WTC11 (cell line): Measurements from ENCODE around the gene TLE3. TPM values are rescaled to one million over a fixed set of nuclear protein-coding genes. Genes with fewer than 3 reads are reported as not detected.

Experiments used
- ATAC-seq: fragments of 200-7000 bp; cut with Tn5 transposase; 2 replicates; pipeline ENCODE4 v1.10.0; 2021; ENCODE audit warnings: mild to moderate bottlenecking, moderate library complexity
- CTCF ChIA-PET: fragments of 300-600 bp; sonication (Branson Sonifier 250); formaldehyde crosslinking; loops from one replicate; lab custom pipeline; 2021; ENCODE audit warnings: antibody characterized with exemption; lab: Charles Lee
- POLR2A ChIA-PET: fragments of 350-600 bp; sonication (Branson Sonifier 250); formaldehyde crosslinking; loops from one replicate; lab custom pipeline; 2021; ENCODE audit warnings: antibody characterized with exemption; lab: Charles Lee
- DNase-seq: peaks from one replicate; pipeline ENCODE4 v3.0.0; 2021; ENCODE audit warnings: low spot score
- H3K27ac Mint-ChIP-seq: 2 replicates; pipeline ENCODE4 v1.8.0; 2021; ENCODE audit warnings: mixed read lengths
- H3K27me3 Mint-ChIP-seq: 2 replicates; pipeline ENCODE4 v1.8.0; 2021; ENCODE audit warnings: low read depth, mild to moderate bottlenecking, moderate library complexity, mixed read lengths
- H3K36me3 Mint-ChIP-seq: 2 replicates; pipeline ENCODE4 v1.8.0; 2021; ENCODE audit warnings: mixed read lengths
- H3K4me1 Mint-ChIP-seq: 2 replicates; pipeline ENCODE4 v1.8.0; 2022; ENCODE audit warnings: mixed read lengths
- H3K4me3 Mint-ChIP-seq: 2 replicates; pipeline ENCODE4 v1.8.0; 2021; ENCODE audit warnings: mild to moderate bottlenecking, moderate library complexity, mixed read lengths
- H3K9me3 Mint-ChIP-seq: 2 replicates; pipeline ENCODE4 v1.8.0; 2021; ENCODE audit warnings: mixed read lengths
- AR ChIP-seq: fragments of 250-450 bp; sonication (Bioruptor Pico); IDR thresholded peaks from 2 replicates; pipeline ENCODE4 v1.9.0; 2021; ENCODE audit warnings: mild to moderate bottlenecking
- ATF1 ChIP-seq: sonication (generic); formaldehyde crosslinking; IDR thresholded peaks from 2 replicates; pipeline ENCODE4 v1.8.1; 2023; ENCODE audit warnings: mild to moderate bottlenecking, moderate library complexity, missing genetic modification reagents
- CTCF ChIP-seq: fragments of 200-600 bp; IDR thresholded peaks from 2 replicates; pipeline ENCODE4 v1.8.0; 2022; ENCODE audit warnings: antibody characterized with exemption
- ELF4 ChIP-seq: sonication (generic); formaldehyde crosslinking; IDR thresholded peaks from 2 replicates; pipeline ENCODE4 v1.8.1; 2022; ENCODE audit warnings: low read depth, mild to moderate bottlenecking, moderate library complexity, missing genetic modification reagents
- FOXK1 ChIP-seq: sonication (generic); formaldehyde crosslinking; IDR thresholded peaks from 2 replicates; pipeline ENCODE4 v1.8.0; 2022; ENCODE audit warnings: mild to moderate bottlenecking, moderate library complexity, missing genetic modification reagents
- MLX ChIP-seq: sonication (generic); formaldehyde crosslinking; IDR thresholded peaks from 2 replicates; pipeline ENCODE4 v1.8.1; 2023; ENCODE audit warnings: mild to moderate bottlenecking, missing genetic modification reagents, moderate library complexity
- MXD4 ChIP-seq: fragments of 250-450 bp; sonication (Bioruptor Pico); IDR thresholded peaks from 2 replicates; pipeline ENCODE4 v1.8.0; 2021; ENCODE audit warnings: mild to moderate bottlenecking, moderate library complexity, borderline replicate concordance
- SP1 ChIP-seq: sonication (generic); formaldehyde crosslinking; conservative IDR thresholded peaks from 2 replicates; pipeline ENCODE4 v1.8.1; 2022; ENCODE audit warnings: missing genetic modification reagents
- TEAD1 ChIP-seq: sonication (generic); formaldehyde crosslinking; IDR thresholded peaks from 2 replicates; pipeline ENCODE4 v1.8.0; 2022; ENCODE audit warnings: mild to moderate bottlenecking, missing genetic modification reagents
- ZNF121 ChIP-seq: sonication (generic); formaldehyde crosslinking; IDR thresholded peaks from 2 replicates; pipeline ENCODE4 v1.8.0; 2023; ENCODE audit warnings: missing genetic modification reagents
- ZNF423 ChIP-seq: fragments of 250-450 bp; sonication (Bioruptor Pico); IDR thresholded peaks from 2 replicates; pipeline ENCODE4 v2.1.2; 2022; ENCODE audit warnings: mild to moderate bottlenecking, moderate library complexity
- total RNA-seq: library from RNA; stranded (reverse); gene quantifications from 3 replicates; pipeline ENCODE4 v1.2.3, GENCODE V29; 2021
- TF ChIP-seq, protein P1 (sequence below): fragments of 250-450 bp; sonication (Bioruptor Pico); IDR thresholded peaks from 2 replicates; pipeline ENCODE4 v2.1.2; 2022; ENCODE audit warnings: mild to moderate bottlenecking, moderate library complexity
- TF ChIP-seq, protein P2 (sequence below): sonication (generic); formaldehyde crosslinking; IDR thresholded peaks from 2 replicates; pipeline ENCODE4 v1.8.0; 2022; ENCODE audit warnings: mild to moderate bottlenecking, missing genetic modification reagents
- TF ChIP-seq, protein P3 (sequence below): sonication (generic); formaldehyde crosslinking; IDR thresholded peaks from 2 replicates; pipeline ENCODE4 v1.8.1; 2022; ENCODE audit warnings: low read depth, mild to moderate bottlenecking, moderate library complexity, missing genetic modification reagents, borderline replicate concordance

Gene TLE3
- total RNA-seq, 1 experiment from 2014 or later: 78.7 TPM

DNA sequence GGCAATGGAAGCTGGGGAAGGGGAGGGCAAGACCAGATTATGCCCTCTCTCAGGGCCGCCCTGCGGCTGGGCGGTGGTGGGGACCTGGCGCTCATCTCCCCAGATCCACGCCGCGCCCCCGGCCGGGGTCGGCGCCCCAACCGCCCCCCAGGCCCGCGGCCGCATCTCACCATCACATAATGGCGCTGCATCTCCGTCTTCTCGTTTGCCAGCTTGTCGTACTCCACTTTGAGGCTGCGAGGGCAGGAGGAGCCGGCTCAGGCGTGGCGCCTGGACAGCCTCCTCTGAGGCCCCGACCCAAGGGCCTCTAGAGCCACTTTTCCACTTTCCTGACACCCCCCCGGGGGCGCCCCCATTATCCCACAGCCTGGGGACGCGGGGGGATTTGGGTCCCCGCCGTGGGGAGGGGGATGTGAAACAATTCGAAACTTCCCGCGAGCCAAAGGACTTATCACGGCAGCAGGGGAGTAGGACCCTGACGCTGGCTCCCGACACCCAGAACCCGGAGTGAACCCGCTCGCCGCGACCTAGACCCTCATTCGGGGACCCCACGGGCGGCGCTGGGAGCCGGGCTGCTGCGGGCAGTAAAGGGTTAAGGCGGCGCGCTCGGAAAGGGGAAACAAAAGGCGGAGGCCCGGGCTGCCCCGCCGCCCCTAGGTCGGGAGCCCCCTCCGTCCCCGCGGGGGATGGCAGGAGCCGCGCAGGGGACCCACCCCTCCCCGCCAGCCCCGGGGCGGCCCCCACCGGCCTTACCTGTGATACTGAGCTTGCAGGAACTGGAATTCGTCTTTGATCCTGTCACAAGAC lies 2.1 kb downstream of the TLE3 start:
- peaks cover 15% of the 10 kb centered on the region for H3K36me3 Mint-ChIP-seq
- H3K4me1 Mint-ChIP-seq: peaks cover 51% of the 10 kb centered on the region
- 0 out of 2 replicates have a peak, but pooled peaks have one; percentile 0 for ATAC-seq
- no peak overlapping the region for H3K27ac Mint-ChIP-seq
- H3K4me3 Mint-ChIP-seq: peak overlapping the region; percentile 95
- no peaks in the 10 kb centered on the region for H3K9me3 Mint-ChIP-seq
- DNase-seq: peak; percentile 73
- ChIA-PET POLR2A (interaction anchor here (0.9 to 1.8 kb wide), 5 partner anchors 12 to 81 kb away, joined by 3 to 9 read pairs (median 4); no protein-coding TSS in a partner anchor), CTCF (interaction anchor here (0.5 to 1.8 kb wide), 7 partner anchors 12 to 371 kb away, joined by 3 to 6 read pairs (median 3); no protein-coding TSS in a partner anchor)
- H3K27me3 Mint-ChIP-seq: peaks cover 22% of the 10 kb centered on the region
- TF ChIP-seq AR (no peak), SP1 (0 out of 2 replicates have a peak, but pooled peaks have one; percentile 6)

GRCh38 chr15:70094690-70095311 lies 2.9 kb downstream of the TLE3 start:
- ATAC-seq (no peak), DNase-seq (no peak)
- H3K9me3 Mint-ChIP-seq: no peaks in the 10 kb centered on the region
- peaks cover 19% of the 10 kb centered on the region for H3K27me3 Mint-ChIP-seq
- H3K27ac Mint-ChIP-seq: peak overlapping the region; percentile 57; the same call in 1 of the 2 replicates
- no peak for TF ChIP-seq MXD4 (CRISPR knock-in tag)
- TF ChIP-seq, protein P1, sequence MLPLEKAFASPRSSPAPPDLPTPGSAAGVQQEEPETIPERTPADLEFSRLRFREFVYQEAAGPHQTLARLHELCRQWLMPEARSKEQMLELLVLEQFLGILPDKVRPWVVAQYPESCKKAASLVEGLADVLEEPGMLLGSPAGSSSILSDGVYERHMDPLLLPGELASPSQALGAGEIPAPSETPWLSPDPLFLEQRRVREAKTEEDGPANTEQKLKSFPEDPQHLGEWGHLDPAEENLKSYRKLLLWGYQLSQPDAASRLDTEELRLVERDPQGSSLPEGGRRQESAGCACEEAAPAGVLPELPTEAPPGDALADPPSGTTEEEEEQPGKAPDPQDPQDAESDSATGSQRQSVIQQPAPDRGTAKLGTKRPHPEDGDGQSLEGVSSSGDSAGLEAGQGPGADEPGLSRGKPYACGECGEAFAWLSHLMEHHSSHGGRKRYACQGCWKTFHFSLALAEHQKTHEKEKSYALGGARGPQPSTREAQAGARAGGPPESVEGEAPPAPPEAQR (CRISPR knock-in tag): no peak
- no peak for TF ChIP-seq ELF4 (CRISPR knock-in tag)
- TF ChIP-seq ZNF423 (CRISPR knock-in tag): no peak
- TF ChIP-seq, all 79 proteins: peak for 0
- POLR2A ChIA-PET: interaction anchor here (0.9 to 1.7 kb wide), 2 partner anchors 13 to 65 kb away, joined by 4 to 5 read pairs; no protein-coding TSS in a partner anchor
- peaks cover 15% of the 10 kb centered on the region for H3K36me3 Mint-ChIP-seq
- CTCF ChIA-PET: interaction anchor here (0.5 to 1.8 kb wide), 5 partner anchors 12 to 372 kb away, joined by 3 to 6 read pairs (median 4); no protein-coding TSS in a partner anchor
- peaks cover 56% of the 10 kb centered on the region for H3K4me1 Mint-ChIP-seq
- peak overlapping the region; percentile 95 for H3K4me3 Mint-ChIP-seq

GRCh38 chr15:70093481-70094319 lies 4.0 kb downstream of the TLE3 start:
- Mint-ChIP-seq H3K27me3 (peaks cover 19% of the 10 kb centered on the region), H3K4me3 (peak overlapping the region; percentile 67), H3K9me3 (no peaks in the 10 kb centered on the region), H3K4me1 (peaks cover 65% of the 10 kb centered on the region), H3K36me3 (peaks cover 15% of the 10 kb centered on the region), H3K27ac (peak overlapping the region; percentile 93)
- POLR2A ChIA-PET: interaction anchor here (0.6 to 1.7 kb wide), 2 partner anchors 12 to 29 kb away, joined by 3 to 5 read pairs; no protein-coding TSS in a partner anchor
- ATAC-seq (peak; percentile 33), DNase-seq (no peak)
- CTCF ChIA-PET: interaction anchor here (0.7 to 1.7 kb wide), 5 partner anchors 11 to 615 kb away, joined by 3 to 6 read pairs (median 3); no protein-coding TSS in a partner anchor
- TF ChIP-seq FOXK1 (CRISPR knock-in tag): peak; percentile 70
- TF ChIP-seq, protein P2, sequence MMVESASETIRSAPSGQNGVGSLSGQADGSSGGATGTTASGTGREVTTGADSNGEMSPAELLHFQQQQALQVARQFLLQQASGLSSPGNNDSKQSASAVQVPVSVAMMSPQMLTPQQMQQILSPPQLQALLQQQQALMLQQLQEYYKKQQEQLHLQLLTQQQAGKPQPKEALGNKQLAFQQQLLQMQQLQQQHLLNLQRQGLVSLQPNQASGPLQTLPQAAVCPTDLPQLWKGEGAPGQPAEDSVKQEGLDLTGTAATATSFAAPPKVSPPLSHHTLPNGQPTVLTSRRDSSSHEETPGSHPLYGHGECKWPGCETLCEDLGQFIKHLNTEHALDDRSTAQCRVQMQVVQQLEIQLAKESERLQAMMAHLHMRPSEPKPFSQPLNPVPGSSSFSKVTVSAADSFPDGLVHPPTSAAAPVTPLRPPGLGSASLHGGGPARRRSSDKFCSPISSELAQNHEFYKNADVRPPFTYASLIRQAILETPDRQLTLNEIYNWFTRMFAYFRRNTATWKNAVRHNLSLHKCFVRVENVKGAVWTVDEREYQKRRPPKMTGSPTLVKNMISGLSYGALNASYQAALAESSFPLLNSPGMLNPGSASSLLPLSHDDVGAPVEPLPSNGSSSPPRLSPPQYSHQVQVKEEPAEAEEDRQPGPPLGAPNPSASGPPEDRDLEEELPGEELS (CRISPR knock-in tag): peak; percentile 44; the same call in 1 of the 2 replicates
- no peak for TF ChIP-seq CTCF
- TF ChIP-seq, protein P3, sequence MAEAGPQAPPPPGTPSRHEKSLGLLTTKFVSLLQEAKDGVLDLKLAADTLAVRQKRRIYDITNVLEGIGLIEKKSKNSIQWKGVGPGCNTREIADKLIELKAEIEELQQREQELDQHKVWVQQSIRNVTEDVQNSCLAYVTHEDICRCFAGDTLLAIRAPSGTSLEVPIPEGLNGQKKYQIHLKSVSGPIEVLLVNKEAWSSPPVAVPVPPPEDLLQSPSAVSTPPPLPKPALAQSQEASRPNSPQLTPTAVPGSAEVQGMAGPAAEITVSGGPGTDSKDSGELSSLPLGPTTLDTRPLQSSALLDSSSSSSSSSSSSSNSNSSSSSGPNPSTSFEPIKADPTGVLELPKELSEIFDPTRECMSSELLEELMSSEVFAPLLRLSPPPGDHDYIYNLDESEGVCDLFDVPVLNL: no peak
- TF ChIP-seq MLX (CRISPR knock-in tag): no peak
- TF ChIP-seq TEAD1: 0 out of 2 replicates have a peak, but pooled peaks have one; percentile 2
- TF ChIP-seq ZNF121 (CRISPR knock-in tag): 0 out of 2 replicates have a peak, but pooled peaks have one; percentile 8
- no peak for TF ChIP-seq ATF1 (CRISPR knock-in tag)
